DMS79 treated with DMSO at 0.1 percent for 48 hours (cell line): Measurements from ENCODE around the gene POLR2C.

ENCODE experiments used
- DNase-seq: peaks from one replicate; lab custom pipeline; 2025; lab: John Stamatoyannopoulos, UW

Gene POLR2C

GRCh38 chr16:57452021-57452420 lies 10.5 kb upstream of the POLR2C start:
- DNase-seq: no peak

- DNase-seq: no peak
Measured at GRCh38 chr16:57462978-57463362, 491 bp downstream of the POLR2C start.

GRCh38 chr16:57464523-57464922 lies 2.0 kb downstream of the POLR2C start:
- DNase-seq: no peak

GRCh38 chr16:57468346-57468745 lies 5.9 kb downstream of the POLR2C start:
- no peak for DNase-seq

- DNase-seq: no peak
Measured at GRCh38 chr16:57469046-57469445, 6.6 kb downstream of the POLR2C start.

GRCh38 chr16:57469917-57470470 lies 7.5 kb downstream of the POLR2C start:
- no peak for DNase-seq

- no peak for DNase-seq
Measured at GRCh38 chr16:57470711-57471110, 8.2 kb downstream of the POLR2C start.

GRCh38 chr16:57471209-57471608 lies 8.7 kb downstream of the POLR2C start:
- DNase-seq: no peak

- DNase-seq: no peak
Measured at GRCh38 chr16:57471852-57472664, 9.6 kb downstream of the POLR2C start.

- no peak for DNase-seq
Measured at GRCh38 chr16:57472665-57473060, 10.2 kb downstream of the POLR2C start.

GRCh38 chr16:57473176-57473840 lies 10.8 kb downstream of the POLR2C start:
- no peak for DNase-seq

- no peak for DNase-seq
Measured at GRCh38 chr16:57473906-57474305, 11.4 kb downstream of the POLR2C start.

GRCh38 chr16:57474671-57475661 lies 12.5 kb downstream of the POLR2C start:
- DNase-seq: no peak

- DNase-seq: no peak
Measured at GRCh38 chr16:57475711-57476339, 13.3 kb downstream of the POLR2C start.

- no peak for DNase-seq
Measured at GRCh38 chr16:57476546-57477410, 14.3 kb downstream of the POLR2C start.

GRCh38 chr16:57477531-57478202 lies 15.2 kb downstream of the POLR2C start:
- peak; percentile 41 for DNase-seq

GRCh38 chr16:57478396-57479204 lies 16.1 kb downstream of the POLR2C start:
- no peak for DNase-seq

GRCh38 chr16:57479205-57479975 lies 16.9 kb downstream of the POLR2C start:
- peak; percentile 54 for DNase-seq
